ENCODE results near the gene AAMP.

DNA sequence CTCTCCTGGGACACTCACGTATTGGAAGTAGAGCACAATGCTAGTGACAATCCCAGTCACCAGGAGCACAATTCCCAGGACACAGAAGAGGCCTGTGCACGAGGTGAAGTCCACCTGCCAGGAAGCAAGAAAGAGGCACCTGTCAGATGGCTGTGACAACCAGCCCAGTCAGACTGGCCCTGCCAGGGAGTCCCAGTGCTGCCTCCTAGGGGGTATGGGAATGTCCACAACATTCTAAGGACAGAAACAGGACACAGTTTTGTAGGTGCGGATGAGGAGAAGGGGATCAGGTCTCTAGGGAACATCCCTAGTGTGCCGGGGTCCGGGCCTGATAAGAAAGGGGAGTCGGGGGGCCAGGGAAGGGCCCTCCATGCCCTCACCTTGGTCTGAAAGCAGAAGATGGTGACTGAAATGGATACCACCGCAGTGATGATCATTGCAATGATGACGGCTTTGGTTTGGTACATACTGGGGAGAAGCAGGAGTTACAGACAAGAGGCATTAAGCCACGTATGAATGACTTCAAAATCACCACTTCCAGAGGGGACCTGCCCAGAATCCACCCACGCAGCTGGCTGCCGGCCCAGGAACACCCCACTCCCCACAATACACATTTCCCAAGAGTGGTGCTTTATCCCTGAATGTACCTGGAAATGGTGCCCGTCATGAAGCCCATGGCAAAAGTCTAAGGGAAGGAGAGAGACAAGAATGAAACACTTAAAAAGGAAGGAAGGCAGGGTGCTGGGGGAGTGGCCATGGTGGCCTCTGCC, 7.2 kb upstream of the AAMP start:
- TF ChIP-seq, protein P1, sequence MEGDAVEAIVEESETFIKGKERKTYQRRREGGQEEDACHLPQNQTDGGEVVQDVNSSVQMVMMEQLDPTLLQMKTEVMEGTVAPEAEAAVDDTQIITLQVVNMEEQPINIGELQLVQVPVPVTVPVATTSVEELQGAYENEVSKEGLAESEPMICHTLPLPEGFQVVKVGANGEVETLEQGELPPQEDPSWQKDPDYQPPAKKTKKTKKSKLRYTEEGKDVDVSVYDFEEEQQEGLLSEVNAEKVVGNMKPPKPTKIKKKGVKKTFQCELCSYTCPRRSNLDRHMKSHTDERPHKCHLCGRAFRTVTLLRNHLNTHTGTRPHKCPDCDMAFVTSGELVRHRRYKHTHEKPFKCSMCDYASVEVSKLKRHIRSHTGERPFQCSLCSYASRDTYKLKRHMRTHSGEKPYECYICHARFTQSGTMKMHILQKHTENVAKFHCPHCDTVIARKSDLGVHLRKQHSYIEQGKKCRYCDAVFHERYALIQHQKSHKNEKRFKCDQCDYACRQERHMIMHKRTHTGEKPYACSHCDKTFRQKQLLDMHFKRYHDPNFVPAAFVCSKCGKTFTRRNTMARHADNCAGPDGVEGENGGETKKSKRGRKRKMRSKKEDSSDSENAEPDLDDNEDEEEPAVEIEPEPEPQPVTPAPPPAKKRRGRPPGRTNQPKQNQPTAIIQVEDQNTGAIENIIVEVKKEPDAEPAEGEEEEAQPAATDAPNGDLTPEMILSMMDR (IDR thresholded peaks at IDR 0.05; ENCODE audit: poor library complexity, severe bottlenecking), result no peak
- no peak for TF ChIP-seq EP300 (conservative IDR thresholded peaks at IDR 0.05; ENCODE audit: poor library complexity, severe bottlenecking)
- TF ChIP-seq, protein P2, sequence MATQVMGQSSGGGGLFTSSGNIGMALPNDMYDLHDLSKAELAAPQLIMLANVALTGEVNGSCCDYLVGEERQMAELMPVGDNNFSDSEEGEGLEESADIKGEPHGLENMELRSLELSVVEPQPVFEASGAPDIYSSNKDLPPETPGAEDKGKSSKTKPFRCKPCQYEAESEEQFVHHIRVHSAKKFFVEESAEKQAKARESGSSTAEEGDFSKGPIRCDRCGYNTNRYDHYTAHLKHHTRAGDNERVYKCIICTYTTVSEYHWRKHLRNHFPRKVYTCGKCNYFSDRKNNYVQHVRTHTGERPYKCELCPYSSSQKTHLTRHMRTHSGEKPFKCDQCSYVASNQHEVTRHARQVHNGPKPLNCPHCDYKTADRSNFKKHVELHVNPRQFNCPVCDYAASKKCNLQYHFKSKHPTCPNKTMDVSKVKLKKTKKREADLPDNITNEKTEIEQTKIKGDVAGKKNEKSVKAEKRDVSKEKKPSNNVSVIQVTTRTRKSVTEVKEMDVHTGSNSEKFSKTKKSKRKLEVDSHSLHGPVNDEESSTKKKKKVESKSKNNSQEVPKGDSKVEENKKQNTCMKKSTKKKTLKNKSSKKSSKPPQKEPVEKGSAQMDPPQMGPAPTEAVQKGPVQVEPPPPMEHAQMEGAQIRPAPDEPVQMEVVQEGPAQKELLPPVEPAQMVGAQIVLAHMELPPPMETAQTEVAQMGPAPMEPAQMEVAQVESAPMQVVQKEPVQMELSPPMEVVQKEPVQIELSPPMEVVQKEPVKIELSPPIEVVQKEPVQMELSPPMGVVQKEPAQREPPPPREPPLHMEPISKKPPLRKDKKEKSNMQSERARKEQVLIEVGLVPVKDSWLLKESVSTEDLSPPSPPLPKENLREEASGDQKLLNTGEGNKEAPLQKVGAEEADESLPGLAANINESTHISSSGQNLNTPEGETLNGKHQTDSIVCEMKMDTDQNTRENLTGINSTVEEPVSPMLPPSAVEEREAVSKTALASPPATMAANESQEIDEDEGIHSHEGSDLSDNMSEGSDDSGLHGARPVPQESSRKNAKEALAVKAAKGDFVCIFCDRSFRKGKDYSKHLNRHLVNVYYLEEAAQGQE (IDR thresholded peaks at IDR 0.05; ENCODE audit: borderline replicate concordance), result no peak
